ENCODE data around the gene OAS3. TPM values are rescaled to one million over a fixed set of nuclear protein-coding genes. Genes with fewer than 3 reads are reported as not detected.

Gene OAS3
- total RNA-seq, 4 donors from 2014 or later, result 19.5 to 30.0 (median 24.1) TPM

- H3K4me3 ChIP-seq, result no peak overlapping the region
- DNase-seq (ENCODE audit: low spot score in 2 of 2), result no peak
- H3K9me3 ChIP-seq, result no peaks in the 10 kb centered on the region
- H3K27me3 ChIP-seq, result peaks cover 14% of the 10 kb centered on the region
- TF ChIP-seq POLR2AphosphoS5 (IDR thresholded peaks at IDR 0.05) (no peak), CTCF (IDR thresholded peaks at IDR 0.05) (no peak), POLR2A (IDR thresholded peaks at IDR 0.05) (no peak), EP300 (IDR thresholded peaks at IDR 0.05) (no peak)
- WGBS, result 88% methylated on average over 6 of the region's 6 CpGs
- no peaks in the 10 kb centered on the region for H3K36me3 ChIP-seq
- no peaks in the 10 kb centered on the region for H3K4me1 ChIP-seq
- H3K27ac ChIP-seq, result no peak overlapping the region
Observed at GRCh38 chr12:112898380-112898779, 39.9 kb upstream of the OAS3 start.

GRCh38 chr12:112900298-112901145 is 37.8 kb upstream of the OAS3 start:
- H3K27ac ChIP-seq, result no peak overlapping the region
- no peak for TF ChIP-seq POLR2AphosphoS5 (IDR thresholded peaks at IDR 0.05)
- TF ChIP-seq POLR2A (IDR thresholded peaks at IDR 0.05), result no peak
- TF ChIP-seq CTCF (IDR thresholded peaks at IDR 0.05), result peak; percentile 62 to 63
- no peak for TF ChIP-seq EP300 (IDR thresholded peaks at IDR 0.05)
- H3K9me3 ChIP-seq, result no peaks in the 10 kb centered on the region
- peaks cover 15% of the 10 kb centered on the region for H3K4me1 ChIP-seq
- H3K27me3 ChIP-seq, result peaks cover 14% of the 10 kb centered on the region
- no peak for DNase-seq (ENCODE audit: low spot score in 2 of 2)
- no peaks in the 10 kb centered on the region for H3K36me3 ChIP-seq
- no peak overlapping the region for H3K4me3 ChIP-seq
- 79% methylated on average over 11 of the region's 11 CpGs for WGBS

- Histone ChIP-seq H3K4me1 (peaks cover 22% of the 10 kb centered on the region), H3K36me3 (no peaks in the 10 kb centered on the region), H3K9me3 (no peaks in the 10 kb centered on the region), H3K27ac (no peak overlapping the region), H3K4me3 (no peak overlapping the region), H3K27me3 (peaks cover 14% of the 10 kb centered on the region)
- 86% methylated on average over 1 of the region's 2 CpGs for WGBS
- no peak for DNase-seq (ENCODE audit: low spot score in 2 of 2)
- no peak for TF ChIP-seq CTCF (IDR thresholded peaks at IDR 0.05)
- TF ChIP-seq EP300 (IDR thresholded peaks at IDR 0.05), result no peak
- TF ChIP-seq POLR2AphosphoS5 (IDR thresholded peaks at IDR 0.05), result no peak
- no peak for TF ChIP-seq POLR2A (IDR thresholded peaks at IDR 0.05)
Observed at GRCh38 chr12:112901271-112901670, 37.0 kb upstream of the OAS3 start.

- TF ChIP-seq CTCF (IDR thresholded peaks at IDR 0.05) (no peak), EP300 (IDR thresholded peaks at IDR 0.05) (no peak), POLR2A (IDR thresholded peaks at IDR 0.05) (no peak), POLR2AphosphoS5 (IDR thresholded peaks at IDR 0.05) (no peak)
- Histone ChIP-seq H3K36me3 (no peaks in the 10 kb centered on the region), H3K4me3 (no peak overlapping the region), H3K27ac (no peak overlapping the region), H3K27me3 (no peaks in the 10 kb centered on the region), H3K4me1 (peaks cover 53% of the 10 kb centered on the region), H3K9me3 (no peaks in the 10 kb centered on the region)
- no peak for DNase-seq (ENCODE audit: low spot score in 2 of 2)
Observed at GRCh38 chr12:112904571-112904970, 33.7 kb upstream of the OAS3 start.

- Histone ChIP-seq H3K36me3 (peaks cover 2% of the 10 kb centered on the region), H3K27me3 (no peaks in the 10 kb centered on the region), H3K4me1 (peaks cover 53% of the 10 kb centered on the region), H3K4me3 (no peak overlapping the region), H3K9me3 (no peaks in the 10 kb centered on the region), H3K27ac (no peak overlapping the region)
- no peak for DNase-seq (ENCODE audit: low spot score in 2 of 2)
- WGBS, result 72% methylated on average over 4 of the region's 4 CpGs
- no peak for TF ChIP-seq POLR2AphosphoS5 (IDR thresholded peaks at IDR 0.05)
- TF ChIP-seq EP300 (IDR thresholded peaks at IDR 0.05), result no peak
- TF ChIP-seq POLR2A (IDR thresholded peaks at IDR 0.05), result no peak
- no peak for TF ChIP-seq CTCF (IDR thresholded peaks at IDR 0.05)
Observed at GRCh38 chr12:112905451-112906089, 32.7 kb upstream of the OAS3 start.

All from suprapubic skin (tissue), 4 donors.